Esophagus squamous epithelium (tissue), 4 donors: Measurements from ENCODE around the gene DNAH10.

ENCODE experiments used
- CTCF ChIP-seq, 6 experiments: fragments of 450-650 bp in 4 of 6; fragments of 200-600 bp in 2 of 6; sonication (generic) in 2 of 6; IDR thresholded peaks; one replicate each; pipeline ENCODE4 v1.5.1; 2016 to 2019; ENCODE audit warnings: antibody characterized with exemption in 6 of 6, mild to moderate bottlenecking in 4 of 6, moderate library complexity in 4 of 6
- POLR2A ChIP-seq, 4 donors: fragments of 450-650 bp; IDR thresholded peaks; one replicate each; pipeline ENCODE4 v1.6.1; 2017; ENCODE audit warnings: antibody characterized with exemption in 4 of 4, mild to moderate bottlenecking in 4 of 4, moderate library complexity in 3 of 4

DNA sequence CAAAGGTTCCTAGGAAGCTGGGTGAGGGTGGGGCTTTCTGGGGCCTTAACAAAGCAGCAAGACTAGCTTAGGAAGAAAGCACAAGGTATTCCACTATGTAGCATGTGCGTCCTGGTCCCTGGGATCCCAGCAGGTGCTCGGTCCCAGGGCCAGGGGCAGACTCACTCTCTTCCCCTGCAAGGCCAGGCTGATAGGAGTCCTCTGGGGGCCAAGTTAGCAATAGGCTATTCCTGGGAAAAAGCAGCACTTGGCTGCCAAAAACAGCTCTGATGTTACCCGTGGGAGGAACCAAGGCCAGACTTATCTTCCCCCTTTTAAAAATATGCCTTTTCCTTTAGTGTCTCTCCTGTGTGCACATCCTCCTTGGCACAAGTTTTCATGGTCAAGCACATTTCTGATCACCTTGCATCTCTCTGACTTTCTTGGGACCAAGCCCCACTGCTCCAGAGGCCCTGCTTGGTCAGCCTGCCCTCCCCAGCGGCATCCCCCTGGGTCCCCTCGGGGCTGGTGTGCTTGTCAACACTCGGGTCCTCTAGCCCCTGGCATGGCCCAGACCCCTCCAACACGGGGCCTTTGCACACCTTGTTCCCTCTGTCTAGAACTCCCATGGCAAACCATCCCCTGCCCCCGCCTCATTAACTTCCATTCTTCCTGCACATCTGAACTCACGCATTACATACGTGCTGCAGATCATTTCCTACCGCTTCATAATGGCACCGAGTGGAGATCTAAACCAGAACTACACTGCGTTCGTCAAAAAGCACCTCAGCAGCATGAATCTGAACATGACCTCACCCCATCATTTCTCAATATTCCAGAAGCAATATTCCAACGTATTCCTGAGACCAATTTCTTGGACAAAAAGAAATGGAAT, 188.6 kb downstream of the DNAH10 start:
- no peak for TF ChIP-seq CTCF (IDR thresholded peaks at IDR 0.05)
- no peak for TF ChIP-seq POLR2A (IDR thresholded peaks at IDR 0.05)
